GM10266 (cell line): Measurements from ENCODE around the gene EFTUD2.

Experiments used
- DNase-seq: peaks from one replicate; pipeline ENCODE4 v3.0.0; 2012; ENCODE audit errors: extremely low spot score
- CTCF ChIP-seq: IDR thresholded peaks from 2 replicates; pipeline ENCODE4 v1.5.1; 2012; ENCODE audit warnings: mild to moderate bottlenecking, low read depth; ENCODE audit not compliant: control insufficient read depth, insufficient read depth; ENCODE audit errors: missing control alignments

The EFTUD2 gene

GRCh38 chr17:44918006-44918405, 18.8 kb upstream of the EFTUD2 start:
- TF ChIP-seq CTCF: no peak
- DNase-seq: no peak

- no peak for TF ChIP-seq CTCF
- DNase-seq: no peak
These were observed 18.2 kb upstream of the EFTUD2 start for GRCh38 chr17:44917456-44917855.

- no peak for TF ChIP-seq CTCF
These were observed 17.6 kb upstream of the EFTUD2 start for GRCh38 chr17:44916781-44917241.

GRCh38 chr17:44915862-44916780, 16.9 kb upstream of the EFTUD2 start:
- no peak for DNase-seq
- TF ChIP-seq CTCF: no peak

More at GRCh38 chr17:44916781-44917241, 17.6 kb upstream of the EFTUD2 start:
- DNase-seq: no peak

GRCh38 chr17:44915321-44915726, 16.1 kb upstream of the EFTUD2 start, which contains the start of gene GFAP:
GFAP (minus strand) TSS chr17:44915500; CDS start chr17:44915486, 14 bp downstream.
- DNase-seq: no peak
- TF ChIP-seq CTCF: no peak

- TF ChIP-seq CTCF: no peak
- DNase-seq: no peak
These were observed 15.5 kb upstream of the EFTUD2 start for GRCh38 chr17:44914698-44915271.

- no peak for TF ChIP-seq CTCF
- no peak for DNase-seq
These were observed 14.9 kb upstream of the EFTUD2 start for GRCh38 chr17:44914148-44914547.
